HG03095 (cell line): ENCODE data around the gene MRPL9.
"Not testable (repeated sequence)": the region's sequence is repeated elsewhere in the genome, so short reads cannot be mapped to it uniquely, and the experiment has no call there.

Experiments
- ATAC-seq: cut with Tn5 transposase; IDR thresholded peaks from one replicate; pipeline ENCODE4 v1.9.1; 2021; ENCODE audit warnings: moderate library complexity; ENCODE audit not compliant: unreplicated experiment

Gene MRPL9

DNA sequence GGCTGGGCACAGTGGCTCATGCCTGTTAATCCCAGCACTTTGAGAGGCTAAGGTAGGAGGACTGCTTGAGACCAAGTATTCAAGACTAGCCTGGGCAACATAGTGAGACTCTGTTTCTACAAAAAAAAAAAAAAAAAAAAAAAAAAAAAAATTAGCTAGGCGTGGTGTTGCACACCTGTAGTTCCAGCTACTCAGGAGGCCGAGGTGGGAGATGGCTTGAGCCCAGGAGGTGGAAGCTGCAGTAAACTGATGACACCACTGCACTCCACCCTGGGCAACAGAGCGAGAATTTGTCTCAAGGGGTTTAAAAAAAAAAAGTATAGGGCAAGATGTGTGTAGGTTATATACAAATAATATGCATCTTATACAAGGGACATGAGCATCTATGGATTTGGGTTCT, 24.4 kb upstream of the MRPL9 start:
- ATAC-seq: no peak

DNA sequence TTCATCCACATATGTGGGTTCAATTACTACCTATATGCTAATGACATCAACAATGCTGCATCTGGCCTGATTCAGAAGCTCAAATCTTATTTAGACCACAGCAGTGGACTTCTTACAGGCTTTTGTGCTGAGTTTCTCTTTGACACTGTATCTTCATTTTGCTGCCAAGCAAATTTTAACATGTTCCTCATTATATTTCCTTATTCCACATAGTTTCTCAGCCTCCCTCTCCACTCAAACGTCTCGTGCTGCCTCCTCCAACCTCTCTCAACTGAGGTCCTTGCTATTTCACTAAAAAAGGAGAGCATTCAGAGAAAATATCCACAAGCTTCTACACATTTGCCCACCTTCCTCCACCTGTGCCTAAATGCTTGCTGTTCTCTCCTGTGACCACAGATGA, 20.5 kb upstream of the MRPL9 start:
- ATAC-seq: no peak

- ATAC-seq: no peak
Measured at GRCh38 chr1:151782741-151783140, 19.4 kb upstream of the MRPL9 start.

DNA sequence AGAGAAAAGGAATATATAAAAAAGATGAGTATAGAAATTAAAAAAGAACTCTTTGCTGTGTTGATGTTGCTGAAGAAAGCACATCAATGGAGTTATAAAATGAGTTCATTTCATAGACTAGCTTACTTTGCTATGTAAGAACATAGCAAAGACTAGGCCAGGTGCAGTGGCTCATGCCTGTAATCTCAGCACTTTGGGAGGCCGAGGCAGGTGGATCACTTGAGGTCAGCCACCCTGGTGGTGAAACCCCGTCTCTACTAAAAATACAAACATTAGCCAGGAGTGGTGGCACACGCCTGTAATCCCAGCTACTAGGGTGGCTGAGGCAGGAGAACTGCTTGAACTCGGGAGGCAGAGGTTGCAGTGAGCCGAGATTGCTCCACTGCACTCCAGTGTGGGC, 18.7 kb upstream of the MRPL9 start:
- ATAC-seq: not testable (repeated sequence)

DNA sequence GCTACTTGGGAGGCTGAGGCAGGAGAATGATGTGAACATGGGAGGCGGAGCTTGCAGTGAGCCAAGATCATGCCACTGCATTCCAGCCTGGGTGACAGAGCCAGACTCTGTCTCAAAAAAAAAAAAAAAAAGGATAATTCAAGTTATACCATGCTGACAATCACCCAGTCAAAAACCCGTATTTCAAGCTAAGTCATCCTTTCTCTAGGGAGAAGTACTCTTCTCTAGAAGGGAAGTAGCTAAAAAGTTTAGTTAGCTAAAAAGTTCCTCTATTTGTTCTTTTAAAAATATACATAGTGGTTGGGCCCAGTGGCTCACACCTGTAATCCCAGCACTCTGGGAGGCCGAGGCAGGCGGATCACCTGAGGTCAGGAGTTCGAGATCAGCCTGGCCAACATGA, 17.4 kb upstream of the MRPL9 start:
- not testable (repeated sequence) for ATAC-seq

- ATAC-seq: no peak
Measured at GRCh38 chr1:151779852-151780251, 16.6 kb upstream of the MRPL9 start.

DNA sequence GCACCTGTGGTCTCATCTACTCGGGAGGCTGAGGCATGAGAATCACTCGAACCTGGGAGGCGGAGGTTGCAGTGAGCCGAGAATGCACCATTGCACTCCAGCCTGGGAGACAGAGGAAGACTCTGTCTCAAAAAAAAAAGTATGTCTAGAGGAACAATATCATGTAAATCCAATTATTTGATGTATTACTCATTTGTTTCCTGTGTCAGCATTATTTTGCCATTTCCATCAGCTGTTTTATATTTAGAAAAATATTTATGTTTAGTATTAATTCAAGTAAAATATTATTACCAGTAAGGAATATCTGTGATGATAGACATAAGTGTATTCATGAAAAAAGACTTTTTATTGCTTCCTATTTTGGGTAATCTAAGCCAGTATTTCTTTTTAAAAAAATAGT, 14.0 kb upstream of the MRPL9 start:
- ATAC-seq: no peak

DNA sequence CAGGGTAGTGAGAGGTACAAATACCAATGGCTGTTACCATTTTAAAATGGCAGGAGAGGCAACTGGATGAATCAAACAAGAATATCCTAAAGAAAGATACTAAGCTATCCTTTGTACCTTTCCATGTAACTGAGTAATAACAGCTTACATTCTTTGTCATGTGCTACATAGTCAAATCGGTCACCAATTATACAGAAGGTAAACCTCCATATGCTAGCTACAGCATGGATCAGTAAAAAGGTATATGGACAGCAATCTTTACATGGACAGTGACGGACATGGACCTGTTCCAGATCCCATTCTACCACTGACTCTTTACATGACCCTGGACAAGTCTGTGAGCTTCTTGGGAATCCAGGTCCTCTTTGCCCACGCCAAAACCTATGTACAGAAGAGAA, 13.4 kb upstream of the MRPL9 start:
- no peak for ATAC-seq

GRCh38 chr1:151775894-151776664, 12.8 kb upstream of the MRPL9 start:
- no peak for ATAC-seq

DNA sequence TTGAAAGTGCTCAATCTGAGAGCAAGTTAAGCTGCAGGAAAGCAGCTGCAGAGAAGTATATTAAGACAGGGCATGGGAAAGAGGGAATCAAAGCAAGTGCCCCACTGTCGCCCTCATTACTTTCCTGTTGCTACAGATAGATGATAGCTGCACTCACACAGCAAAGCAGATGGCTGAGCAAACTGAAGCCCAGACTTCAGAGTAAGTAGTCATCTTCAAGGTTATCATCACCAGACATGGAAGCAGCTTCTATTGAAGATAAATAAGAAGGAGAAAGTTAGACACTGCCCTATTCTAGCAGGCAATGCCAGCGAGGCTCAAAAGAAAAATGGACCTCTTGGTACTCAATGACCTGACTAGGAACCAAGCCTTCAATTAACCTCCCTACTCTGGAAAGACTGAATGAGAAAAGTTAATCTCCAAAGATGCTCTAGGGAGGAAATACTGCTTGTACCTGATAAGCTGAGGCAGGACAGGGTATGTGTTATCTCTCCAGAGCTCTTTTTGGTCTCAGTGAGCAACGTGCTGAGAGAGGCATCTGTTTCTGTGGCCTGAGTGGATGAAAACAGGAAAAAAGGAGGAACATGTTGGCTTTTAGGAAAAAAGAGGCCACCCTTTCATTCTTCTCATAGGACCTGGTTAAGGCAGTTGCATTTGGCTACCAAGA, 11.1 kb upstream of the MRPL9 start:
- ATAC-seq: no peak

DNA sequence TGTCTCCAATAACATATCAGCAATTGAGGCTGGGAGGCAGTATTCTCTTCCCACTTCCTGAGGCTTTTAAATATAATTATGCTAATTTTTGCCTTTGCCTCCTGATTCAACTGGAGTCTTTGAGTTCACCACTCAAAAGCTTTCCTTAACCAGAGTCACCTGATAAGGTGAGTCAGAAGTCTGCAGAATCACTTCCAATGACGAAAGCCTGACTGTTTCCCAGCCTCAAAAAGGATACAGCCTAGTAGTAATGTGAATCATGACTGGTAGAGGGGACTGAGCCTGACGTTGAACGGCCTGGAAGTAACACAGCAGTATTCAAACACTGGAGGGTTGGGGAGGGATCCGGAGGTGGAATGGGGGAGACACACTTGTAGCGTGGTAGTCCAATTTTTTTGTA, 10.4 kb upstream of the MRPL9 start:
- no peak for ATAC-seq

DNA sequence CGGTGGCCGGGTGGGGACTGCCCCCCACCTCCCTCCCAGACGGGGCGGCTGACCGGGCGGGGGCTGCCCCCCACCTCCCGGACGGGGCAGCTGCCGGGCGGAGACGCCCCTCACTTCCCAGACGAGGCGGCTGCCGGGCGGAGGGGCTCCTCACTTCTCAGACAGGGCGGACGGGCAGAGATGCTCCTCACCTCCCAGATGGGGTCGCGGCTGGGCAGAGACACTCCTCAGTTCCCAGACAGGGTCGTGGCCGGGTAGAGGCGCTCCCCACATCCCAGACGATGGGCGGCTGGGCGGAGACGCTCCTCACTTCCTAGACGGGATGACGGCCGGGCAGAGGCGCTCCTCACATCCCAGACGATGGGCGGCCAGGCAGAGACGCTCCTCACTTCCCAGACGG, 6.0 kb upstream of the MRPL9 start:
- not testable (repeated sequence) for ATAC-seq

GRCh38 chr1:151768351-151769066, 5.2 kb upstream of the MRPL9 start:
- ATAC-seq: not testable (repeated sequence)

DNA sequence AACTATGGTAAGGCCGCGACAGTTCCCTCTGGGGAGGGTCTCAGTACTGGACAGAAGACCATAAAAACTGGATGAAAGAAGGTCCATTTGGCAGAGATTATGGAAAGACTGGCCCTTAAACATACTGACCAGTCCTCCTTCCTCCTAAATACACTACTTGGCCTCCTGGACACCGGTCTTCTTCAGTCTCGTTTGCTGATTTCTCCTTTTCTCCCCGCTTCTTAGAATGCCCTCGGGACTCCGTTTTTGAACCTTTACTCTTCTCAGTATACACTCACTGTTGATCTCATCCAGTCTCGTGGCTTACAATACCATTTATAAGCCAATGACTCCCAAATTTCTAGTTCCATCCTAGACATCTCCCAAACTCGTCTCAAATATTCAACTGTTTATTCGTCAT, 694 bp upstream of the MRPL9 start:
- ATAC-seq: no peak

DNA sequence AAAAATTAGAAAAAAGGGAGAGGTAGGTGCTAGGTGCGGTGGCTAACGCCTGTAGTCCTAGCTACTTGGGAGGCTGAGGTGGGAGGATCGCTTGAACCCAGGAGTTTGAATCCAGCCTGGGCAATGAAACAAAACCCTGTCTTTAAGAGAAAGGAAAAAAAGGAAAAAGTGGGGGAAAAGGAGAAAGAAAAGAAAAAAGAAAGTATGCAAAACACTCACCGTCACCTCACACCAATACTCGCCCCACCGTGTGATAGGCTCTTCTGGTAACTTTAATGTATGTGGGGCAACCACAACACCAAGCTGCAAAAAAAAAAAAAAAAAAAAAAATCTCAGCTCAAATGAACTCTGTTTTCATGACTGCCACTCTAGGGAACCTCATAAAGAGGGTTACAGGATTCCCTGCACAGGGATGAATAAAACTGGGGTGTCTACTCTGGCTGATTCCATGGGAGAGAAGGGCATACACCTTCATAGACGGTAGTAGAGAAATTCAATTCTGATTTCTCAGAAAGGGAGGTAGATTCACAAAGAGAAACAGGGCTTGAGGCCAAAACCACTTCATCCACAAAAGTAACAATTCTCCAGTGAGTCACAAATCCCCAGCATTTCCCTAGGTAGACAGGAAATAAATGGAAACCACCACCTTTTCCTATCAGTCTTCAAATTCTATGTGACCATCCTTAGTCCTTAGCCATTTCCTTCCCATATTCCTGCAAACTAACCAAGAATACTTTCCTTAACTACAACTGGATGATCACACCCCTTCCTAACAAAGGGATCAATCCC, 2.5 kb downstream of the MRPL9 start:
- no peak for ATAC-seq

DNA sequence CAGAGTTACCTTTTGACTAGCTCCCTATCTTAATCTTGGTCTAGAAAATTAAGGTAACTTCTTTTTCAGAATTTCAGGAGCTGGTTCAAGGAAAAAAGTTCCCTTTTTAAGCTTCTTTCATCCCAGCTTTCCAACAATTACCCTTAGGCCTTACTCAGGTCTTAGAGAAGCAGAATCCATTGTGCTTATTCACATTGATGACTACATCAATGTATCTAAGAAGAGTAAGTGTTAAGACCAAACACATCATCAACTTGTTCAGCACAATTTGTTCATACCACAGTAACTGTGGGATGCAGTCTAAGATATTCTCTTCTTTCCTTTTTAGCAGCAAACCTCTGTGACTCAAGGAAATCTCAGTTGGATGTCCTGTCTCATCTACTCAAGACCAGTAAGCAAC, 4.1 kb downstream of the MRPL9 start:
- no peak for ATAC-seq

DNA sequence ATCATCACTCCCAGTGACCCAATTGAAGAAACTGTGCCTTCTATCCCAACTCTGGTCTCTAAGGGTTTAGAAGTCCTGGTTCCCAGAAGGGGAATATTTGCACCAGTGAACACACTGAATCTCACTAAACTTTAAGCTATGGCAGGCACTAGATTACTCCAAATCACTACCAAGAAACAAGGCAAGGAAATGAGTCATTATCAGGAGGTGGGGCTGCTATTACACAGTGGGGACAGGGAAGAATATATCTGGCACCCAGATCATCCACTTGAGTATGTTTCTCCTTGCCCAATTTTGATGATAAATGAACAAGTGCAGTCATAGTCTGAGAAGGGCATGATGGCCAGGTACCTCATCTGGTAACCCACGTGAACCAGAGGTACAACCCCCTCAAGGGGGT, 7.0 kb downstream of the MRPL9 start:
- no peak for ATAC-seq

GRCh38 chr1:151741516-151741915, 21.8 kb downstream of the MRPL9 start:
- ATAC-seq: no peak

- ATAC-seq: no peak
Measured at GRCh38 chr1:151739590-151740355, 23.5 kb downstream of the MRPL9 start.

- ATAC-seq: no peak
Measured at GRCh38 chr1:151737479-151737878, 25.8 kb downstream of the MRPL9 start.

DNA sequence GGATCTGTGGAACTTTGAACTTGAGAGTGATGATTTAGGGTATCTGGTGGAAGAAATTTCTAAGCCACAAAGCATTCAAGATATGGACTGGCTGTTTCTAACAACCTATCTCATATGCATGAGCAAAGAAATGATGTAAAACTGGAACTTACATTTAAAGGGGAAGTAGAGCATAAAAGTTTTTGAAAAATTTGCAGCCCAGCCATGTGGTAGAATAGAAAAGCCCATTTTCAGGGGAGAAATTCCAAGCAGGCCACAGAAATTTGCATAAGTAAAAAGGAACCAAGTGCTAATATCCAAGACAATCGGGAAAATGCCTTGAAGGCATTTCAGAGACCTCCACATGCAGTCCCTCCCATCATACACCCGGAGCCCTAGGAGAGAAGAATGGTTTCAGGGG, 26.3 kb downstream of the MRPL9 start:
- ATAC-seq: no peak
